Measurements from ENCODE around the gene KMO.

- no peak for TF ChIP-seq CTCF (IDR thresholded peaks at IDR 0.05)
- no peak for TF ChIP-seq POLR2A (IDR thresholded peaks at IDR 0.05)
These were observed 7.2 kb upstream of the KMO start for GRCh38 chr1:241525026-241525425.
